Measurements from ENCODE around the gene GLUD2.

GLUD2 gene

GRCh38 chrX:121084903-121085611, 37.6 kb downstream of the GLUD2 start:
- Histone ChIP-seq H3K27me3 (ENCODE audit: insufficient read depth, poor library complexity, severe bottlenecking) (no peaks in the 10 kb centered on the region), H3K4me3 (replicated peaks; ENCODE audit: insufficient read depth, low read length) (no peak overlapping the region), H3K27ac (replicated peaks) (no peak overlapping the region)
- DNase-seq (ENCODE audit: low read depth in 1 of 2, low spot score in 1 of 2): no peak
- TF ChIP-seq REST (IDR thresholded peaks at IDR 0.05; ENCODE audit: insufficient replicate concordance, low read depth) (no peak), POLR2AphosphoS5 (IDR thresholded peaks at IDR 0.05; ENCODE audit: low read depth) (no peak), GABPA (IDR thresholded peaks at IDR 0.05; ENCODE audit: low read depth) (no peak), CTCF (IDR thresholded peaks at IDR 0.05; ENCODE audit: insufficient read depth, low read length) (no peak), SPI1 (IDR thresholded peaks at IDR 0.05; ENCODE audit: borderline replicate concordance, low read depth) (no peak)

GRCh38 chrX:121085612-121086010, 38.2 kb downstream of the GLUD2 start:
- DNase-seq (ENCODE audit: low read depth in 1 of 2, low spot score in 1 of 2): no peak
- Histone ChIP-seq H3K4me3 (replicated peaks; ENCODE audit: insufficient read depth, low read length) (no peak overlapping the region), H3K27me3 (ENCODE audit: insufficient read depth, poor library complexity, severe bottlenecking) (no peaks in the 10 kb centered on the region), H3K27ac (replicated peaks) (no peak overlapping the region)
- no peak for TF ChIP-seq REST (IDR thresholded peaks at IDR 0.05; ENCODE audit: insufficient replicate concordance, low read depth)
- TF ChIP-seq SPI1 (IDR thresholded peaks at IDR 0.05; ENCODE audit: borderline replicate concordance, low read depth): no peak
- TF ChIP-seq GABPA (IDR thresholded peaks at IDR 0.05; ENCODE audit: low read depth): no peak
- TF ChIP-seq POLR2AphosphoS5 (IDR thresholded peaks at IDR 0.05; ENCODE audit: low read depth): no peak
- TF ChIP-seq CTCF (IDR thresholded peaks at IDR 0.05; ENCODE audit: insufficient read depth, low read length): no peak

GRCh38 chrX:121093011-121093410, 45.6 kb downstream of the GLUD2 start:
- DNase-seq (ENCODE audit: low read depth in 1 of 2, low spot score in 1 of 2): no peak
- TF ChIP-seq CTCF (IDR thresholded peaks at IDR 0.05; ENCODE audit: insufficient read depth, low read length): no peak
- no peaks in the 10 kb centered on the region for H3K27me3 ChIP-seq (ENCODE audit: insufficient read depth, poor library complexity, severe bottlenecking)
- H3K27ac ChIP-seq (replicated peaks): no peak overlapping the region
- H3K4me3 ChIP-seq (replicated peaks; ENCODE audit: insufficient read depth, low read length): no peak overlapping the region

Data from HL-60 (cell line).